ENCODE measurements around the gene CUL4A.
A peak's percentile ranks its signal among the peaks of the same experiment; 100 is the strongest.
"Not testable (repeated sequence)": the region's sequence is repeated elsewhere in the genome, so short reads cannot be mapped to it uniquely, and the experiment has no call there.

The CUL4A gene

DNA sequence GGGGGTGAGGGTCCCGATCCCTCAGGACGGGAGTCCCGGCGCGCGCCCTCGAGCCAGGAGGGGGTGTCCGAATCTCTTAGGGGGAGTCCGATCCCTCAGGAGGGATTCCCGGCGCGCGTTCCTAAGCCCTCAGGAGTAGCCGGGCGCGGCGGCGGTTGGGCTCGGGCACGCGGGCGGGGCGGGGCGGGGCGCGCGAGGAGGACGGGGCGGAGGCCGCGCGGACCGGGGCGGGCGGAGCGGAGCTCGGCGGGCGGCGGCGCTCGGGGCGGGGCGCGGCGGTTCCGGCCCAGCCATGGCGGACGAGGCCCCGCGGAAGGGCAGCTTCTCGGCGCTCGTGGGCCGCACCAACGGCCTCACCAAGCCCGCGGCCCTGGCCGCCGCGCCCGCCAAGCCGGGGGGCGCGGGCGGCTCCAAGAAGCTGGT lies at the start of gene CUL4A:
Gene CUL4A, plus strand, starts transcription at position 278 of the 423 bp plus-strand sequence. Its CDS starts 15 bp downstream, at position 293.
- H3K36me3 Mint-ChIP-seq, result peaks cover 12% of the 10 kb centered on the region
- H3K9me3 Mint-ChIP-seq (ENCODE audit: low read depth), result no peaks in the 10 kb centered on the region
- H3K4me1 Mint-ChIP-seq (ENCODE audit: low read depth), result peaks cover 54% of the 10 kb centered on the region
- peak within 1 kb of the TSS; percentile 91 for H3K27ac Mint-ChIP-seq
- peak within 1 kb of the TSS; percentile 96 for H3K4me3 Mint-ChIP-seq
- H3K27me3 Mint-ChIP-seq, result no peaks in the 10 kb centered on the region

DNA sequence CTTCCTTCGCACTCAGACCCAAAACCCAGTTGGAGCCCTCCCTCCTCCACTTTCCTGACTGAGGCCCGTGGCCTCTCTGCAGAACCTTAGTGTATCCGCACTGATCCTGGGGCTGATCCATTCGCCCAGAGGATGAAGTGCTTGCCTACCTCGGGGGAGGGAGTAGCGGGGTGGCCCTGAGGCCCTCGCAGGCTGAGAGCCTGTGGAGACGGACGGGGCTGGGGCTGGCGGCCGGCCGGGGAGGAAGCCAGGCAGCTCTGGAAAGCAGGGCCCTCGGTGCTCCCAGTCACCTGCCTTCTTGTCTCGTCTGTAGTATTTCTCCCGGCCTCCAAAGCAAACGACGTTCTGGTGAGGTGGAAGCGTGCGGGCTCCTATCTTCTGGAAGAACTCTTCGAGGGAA lies 49.7 kb upstream of the CUL4A start:
- Mint-ChIP-seq H3K4me3 (no peak overlapping the region), H3K4me1 (ENCODE audit: low read depth) (peaks cover 21% of the 10 kb centered on the region), H3K27me3 (no peaks in the 10 kb centered on the region), H3K9me3 (ENCODE audit: low read depth) (peaks cover 7% of the 10 kb centered on the region), H3K27ac (no peak overlapping the region), H3K36me3 (peaks cover 3% of the 10 kb centered on the region)

DNA sequence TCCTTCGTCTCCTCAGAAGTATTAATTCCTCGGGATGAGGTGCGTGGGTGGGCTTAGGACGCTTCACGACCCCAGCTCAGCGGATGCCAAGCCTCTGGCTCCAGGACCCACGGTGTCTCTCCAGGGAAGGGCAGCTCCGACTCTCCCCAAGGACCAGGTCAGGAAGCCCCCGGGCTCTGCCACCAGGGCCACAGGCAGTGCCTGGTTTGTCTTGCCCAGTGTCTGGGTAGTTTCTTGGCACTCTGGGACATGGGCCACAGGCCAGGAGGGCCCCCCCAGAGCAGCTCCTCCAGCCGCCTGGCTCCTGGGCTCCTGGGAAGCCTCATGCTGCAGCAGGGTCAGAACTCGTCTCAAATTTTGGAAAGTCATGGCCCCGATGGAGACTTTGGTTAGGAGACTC lies 48.4 kb upstream of the CUL4A start:
- peaks cover under 1% of the 10 kb centered on the region for H3K9me3 Mint-ChIP-seq (ENCODE audit: low read depth)
- peaks cover 25% of the 10 kb centered on the region for H3K4me1 Mint-ChIP-seq (ENCODE audit: low read depth)
- peak overlapping the region; percentile 16 for H3K27ac Mint-ChIP-seq
- no peaks in the 10 kb centered on the region for H3K36me3 Mint-ChIP-seq
- H3K4me3 Mint-ChIP-seq, result peak overlapping the region; percentile 56
- H3K27me3 Mint-ChIP-seq, result no peaks in the 10 kb centered on the region

DNA sequence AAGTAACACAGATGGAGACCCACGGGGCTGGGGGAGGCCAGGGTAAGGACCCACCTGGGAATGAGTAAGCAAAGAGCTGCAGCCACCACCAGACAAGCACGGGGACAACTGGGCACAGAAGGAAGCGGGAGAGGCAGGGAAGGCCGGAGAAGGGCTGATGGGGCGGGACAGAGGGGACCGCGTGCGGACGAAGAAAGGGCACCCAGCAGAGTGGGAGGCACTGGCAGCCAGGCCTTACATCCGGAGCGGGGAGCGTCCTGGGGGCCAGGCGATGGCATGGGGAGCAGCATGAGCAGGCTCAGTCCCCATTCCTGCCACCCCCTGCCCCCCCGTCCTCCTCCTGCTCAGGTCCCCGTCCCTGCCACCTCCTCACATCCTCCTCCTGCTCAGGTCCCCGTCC lies 48.0 kb upstream of the CUL4A start:
- peaks cover 29% of the 10 kb centered on the region for H3K4me1 Mint-ChIP-seq (ENCODE audit: low read depth)
- peak overlapping the region; percentile 56 for H3K4me3 Mint-ChIP-seq
- H3K27me3 Mint-ChIP-seq, result no peaks in the 10 kb centered on the region
- H3K9me3 Mint-ChIP-seq (ENCODE audit: low read depth), result no peaks in the 10 kb centered on the region
- H3K27ac Mint-ChIP-seq, result peak overlapping the region; percentile 16
- H3K36me3 Mint-ChIP-seq, result no peaks in the 10 kb centered on the region

DNA sequence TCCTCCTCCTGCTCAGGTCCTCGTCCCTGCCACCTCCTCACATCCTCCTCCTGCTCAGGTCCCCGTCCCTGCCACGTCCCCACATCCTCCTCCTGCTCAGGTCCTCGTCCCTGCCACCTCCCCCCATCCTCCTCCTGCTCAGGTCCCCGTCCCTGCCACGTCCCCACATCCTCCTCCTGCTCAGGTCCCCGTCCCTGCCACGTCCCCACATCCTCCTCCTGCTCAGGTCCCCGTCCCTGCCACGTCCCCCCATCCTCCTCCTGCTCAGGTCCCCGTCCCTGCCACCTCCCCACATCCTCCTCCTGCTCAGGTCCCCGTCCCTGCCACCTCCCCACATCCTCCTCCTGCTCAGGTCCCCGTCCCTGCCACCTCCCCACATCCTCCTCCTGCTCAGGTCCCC lies 47.4 kb upstream of the CUL4A start:
- H3K27me3 Mint-ChIP-seq; H3K9me3 Mint-ChIP-seq (ENCODE audit: low read depth); H3K36me3 Mint-ChIP-seq; H3K4me3 Mint-ChIP-seq; H3K27ac Mint-ChIP-seq: not testable (repeated sequence)
- peaks cover 29% of the 10 kb centered on the region for H3K4me1 Mint-ChIP-seq (ENCODE audit: low read depth)

DNA sequence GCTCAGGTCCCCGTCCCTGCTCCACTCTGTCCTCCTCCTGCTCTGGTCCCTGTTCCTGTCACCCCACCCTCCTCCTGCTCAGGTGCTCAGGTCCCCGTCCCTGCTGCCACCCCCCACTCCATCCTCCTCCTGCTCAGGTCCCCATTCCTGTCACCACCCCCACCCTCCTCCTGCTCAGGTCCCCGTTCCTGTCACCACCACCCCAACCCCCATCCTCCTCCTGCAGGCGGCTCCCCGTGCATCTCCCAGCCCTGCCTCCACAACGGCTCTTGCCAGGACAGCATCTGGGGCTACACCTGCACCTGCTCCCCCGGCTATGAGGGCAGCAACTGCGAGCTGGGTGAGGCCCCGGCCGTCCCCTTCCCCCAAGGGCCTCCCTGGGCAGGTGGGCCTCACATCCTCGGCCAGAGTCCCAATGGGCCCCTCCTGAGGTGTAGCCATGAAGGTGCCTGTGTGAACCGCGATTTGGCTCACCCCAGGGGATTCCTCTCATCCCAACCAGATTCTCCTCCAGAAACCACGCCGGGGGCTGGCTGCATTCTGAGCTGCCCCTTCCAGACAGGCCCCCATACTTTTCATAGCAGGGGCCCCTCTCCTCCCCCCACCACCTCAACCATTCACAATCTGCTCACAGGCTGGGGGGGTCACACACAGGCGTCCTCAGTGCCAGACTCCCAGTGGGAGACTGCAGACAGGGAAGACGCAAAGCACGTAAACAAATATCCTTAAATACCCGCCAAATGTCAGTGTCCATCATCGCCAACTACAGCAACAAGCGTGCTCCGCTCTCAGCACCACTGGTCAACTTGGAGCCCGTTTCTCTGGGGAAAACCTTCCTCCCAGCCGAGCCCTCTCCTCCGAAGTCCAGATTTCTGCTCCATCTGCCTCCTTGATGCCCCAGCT lies 46.4 kb upstream of the CUL4A start:
- peak overlapping the region; percentile 16 for H3K27ac Mint-ChIP-seq
- H3K4me3 Mint-ChIP-seq, result peak overlapping the region; percentile 35
- H3K36me3 Mint-ChIP-seq, result peaks cover 4% of the 10 kb centered on the region
- H3K4me1 Mint-ChIP-seq (ENCODE audit: low read depth), result peaks cover 29% of the 10 kb centered on the region
- no peaks in the 10 kb centered on the region for H3K27me3 Mint-ChIP-seq
- no peaks in the 10 kb centered on the region for H3K9me3 Mint-ChIP-seq (ENCODE audit: low read depth)

DNA sequence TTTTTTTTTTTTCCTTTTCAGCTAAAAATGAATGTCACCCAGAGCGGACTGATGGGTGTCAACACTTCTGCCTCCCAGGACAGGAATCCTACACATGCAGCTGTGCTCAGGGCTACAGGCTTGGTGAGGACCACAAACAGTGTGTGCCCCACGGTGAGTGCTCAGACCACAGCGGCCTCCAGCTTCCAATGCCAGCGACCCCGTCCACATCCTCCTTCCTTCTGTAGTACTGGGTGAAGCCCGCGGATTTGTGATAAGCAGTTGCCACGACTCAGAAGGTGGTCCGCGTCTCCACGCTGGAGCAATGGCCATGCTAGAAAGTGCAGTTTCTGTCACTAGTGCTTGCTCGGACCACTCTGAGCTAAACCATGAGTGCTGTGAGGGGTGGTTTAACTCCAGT lies 44.9 kb upstream of the CUL4A start:
- Mint-ChIP-seq H3K27me3 (no peaks in the 10 kb centered on the region), H3K36me3 (peaks cover 9% of the 10 kb centered on the region), H3K4me1 (ENCODE audit: low read depth) (peaks cover 29% of the 10 kb centered on the region), H3K9me3 (ENCODE audit: low read depth) (no peaks in the 10 kb centered on the region), H3K4me3 (no peak overlapping the region), H3K27ac (no peak overlapping the region)

DNA sequence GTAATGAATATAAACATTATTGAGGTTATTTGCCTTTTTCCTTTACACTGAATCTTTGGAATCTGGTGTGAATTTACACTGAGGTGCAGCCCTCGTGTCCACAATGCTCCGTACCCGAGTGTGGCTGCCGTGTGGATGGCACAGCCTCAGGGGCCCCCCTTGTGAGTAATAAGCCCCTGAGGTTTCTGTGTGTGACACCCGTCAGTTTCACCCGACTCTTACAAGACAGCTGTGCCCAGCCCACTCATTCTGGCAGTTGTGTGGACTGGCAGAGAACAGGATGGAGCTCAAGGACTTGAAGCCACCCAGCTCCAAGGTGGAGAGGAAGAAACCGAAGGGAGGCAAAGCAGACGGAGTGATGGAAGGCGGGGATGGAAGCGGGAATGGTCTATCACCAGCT lies 43.1 kb upstream of the CUL4A start:
- H3K27me3 Mint-ChIP-seq, result no peaks in the 10 kb centered on the region
- no peak overlapping the region for H3K4me3 Mint-ChIP-seq
- peak overlapping the region; percentile 19 for H3K27ac Mint-ChIP-seq
- peaks cover 21% of the 10 kb centered on the region for H3K4me1 Mint-ChIP-seq (ENCODE audit: low read depth)
- H3K9me3 Mint-ChIP-seq (ENCODE audit: low read depth), result no peaks in the 10 kb centered on the region
- peaks cover 11% of the 10 kb centered on the region for H3K36me3 Mint-ChIP-seq

DNA sequence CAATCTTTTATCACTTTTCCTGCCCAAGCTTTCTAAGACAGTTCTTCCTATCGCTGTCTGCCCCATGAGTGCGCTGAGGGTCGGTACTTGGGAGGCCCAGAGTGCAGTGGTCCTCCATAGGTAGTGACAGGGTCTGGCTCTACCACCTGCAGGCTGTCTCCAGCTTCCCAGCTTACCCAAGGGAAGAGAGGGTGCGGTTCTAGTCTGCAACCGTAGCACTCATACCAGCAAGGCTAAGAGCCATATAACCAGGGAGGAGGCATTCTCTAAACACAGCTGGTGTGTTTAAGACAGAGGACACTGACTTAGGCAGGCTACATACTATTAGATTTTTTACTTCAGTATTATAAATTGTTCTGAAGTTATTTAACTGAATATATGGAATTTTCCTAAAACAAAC lies 42.7 kb upstream of the CUL4A start:
- Mint-ChIP-seq H3K27me3 (no peaks in the 10 kb centered on the region), H3K36me3 (peaks cover 11% of the 10 kb centered on the region), H3K4me1 (ENCODE audit: low read depth) (peaks cover 20% of the 10 kb centered on the region), H3K27ac (no peak overlapping the region), H3K9me3 (ENCODE audit: low read depth) (no peaks in the 10 kb centered on the region), H3K4me3 (no peak overlapping the region)

DNA sequence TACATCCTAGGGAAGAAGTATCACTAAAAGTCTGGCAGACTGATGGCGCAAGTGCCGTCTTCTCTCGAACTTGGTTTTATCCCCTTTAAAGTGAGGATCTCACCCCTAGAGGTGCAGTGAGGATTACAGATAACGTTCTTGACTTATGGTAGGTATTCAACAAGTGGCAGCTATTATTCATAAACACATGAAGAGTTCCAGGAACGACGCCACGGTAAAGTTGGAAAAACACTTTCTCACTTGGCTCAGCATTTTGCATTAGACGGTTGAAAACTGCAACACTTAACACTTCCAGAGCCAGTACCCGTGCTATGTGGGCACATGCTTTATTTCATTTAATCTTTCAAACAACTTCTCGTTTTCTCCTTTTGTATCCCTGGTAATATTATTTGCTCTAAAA lies 42.3 kb upstream of the CUL4A start:
- Mint-ChIP-seq H3K36me3 (peaks cover 11% of the 10 kb centered on the region), H3K4me3 (no peak overlapping the region), H3K9me3 (ENCODE audit: low read depth) (no peaks in the 10 kb centered on the region), H3K27me3 (no peaks in the 10 kb centered on the region), H3K27ac (no peak overlapping the region), H3K4me1 (ENCODE audit: low read depth) (peaks cover 20% of the 10 kb centered on the region)

DNA sequence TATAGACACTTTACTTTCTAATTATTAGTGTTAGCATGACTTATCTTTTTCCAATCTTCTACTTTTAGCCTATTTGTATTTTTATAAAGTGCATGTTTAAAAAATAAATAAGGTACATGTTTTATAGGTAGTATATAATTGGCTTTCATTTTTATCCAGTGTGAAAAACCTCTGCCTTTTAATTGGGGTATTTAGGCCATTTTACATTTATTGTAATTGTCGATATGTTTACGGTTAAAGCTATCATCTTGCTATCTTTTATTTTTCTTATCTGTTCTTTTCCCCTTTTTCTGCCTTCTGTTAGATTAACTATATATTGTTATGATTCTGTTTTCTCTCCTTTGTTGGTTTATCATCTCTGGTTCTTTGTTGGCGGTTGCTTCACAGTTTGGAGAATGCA lies 41.8 kb upstream of the CUL4A start:
- Mint-ChIP-seq H3K4me3 (no peak overlapping the region), H3K27ac (no peak overlapping the region), H3K27me3 (no peaks in the 10 kb centered on the region), H3K4me1 (ENCODE audit: low read depth) (peaks cover 20% of the 10 kb centered on the region), H3K36me3 (peaks cover 11% of the 10 kb centered on the region), H3K9me3 (ENCODE audit: low read depth) (no peaks in the 10 kb centered on the region)

DNA sequence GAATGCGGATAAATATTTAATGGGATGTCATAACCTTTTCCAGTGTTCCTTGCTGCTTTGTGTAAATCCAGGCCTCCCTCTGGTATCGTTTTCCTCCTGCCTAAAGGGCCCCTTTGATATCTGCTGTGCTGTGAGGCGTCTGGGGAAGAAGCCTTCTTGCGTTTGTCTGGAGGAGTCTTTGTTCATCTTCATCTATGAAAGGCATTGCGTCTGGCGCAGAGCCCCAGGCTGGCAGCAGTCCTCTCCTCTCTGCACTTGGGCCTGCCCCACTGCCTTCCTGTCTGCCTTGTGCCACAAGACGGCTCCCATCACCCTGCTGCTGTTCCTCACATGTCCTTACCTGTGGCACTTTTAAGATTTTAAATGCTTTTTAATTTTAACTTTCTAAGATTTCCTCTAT lies 41.2 kb upstream of the CUL4A start:
- no peaks in the 10 kb centered on the region for H3K27me3 Mint-ChIP-seq
- no peaks in the 10 kb centered on the region for H3K9me3 Mint-ChIP-seq (ENCODE audit: low read depth)
- peaks cover 11% of the 10 kb centered on the region for H3K36me3 Mint-ChIP-seq
- H3K4me3 Mint-ChIP-seq, result no peak overlapping the region
- H3K4me1 Mint-ChIP-seq (ENCODE audit: low read depth), result peaks cover 22% of the 10 kb centered on the region
- no peak overlapping the region for H3K27ac Mint-ChIP-seq

DNA sequence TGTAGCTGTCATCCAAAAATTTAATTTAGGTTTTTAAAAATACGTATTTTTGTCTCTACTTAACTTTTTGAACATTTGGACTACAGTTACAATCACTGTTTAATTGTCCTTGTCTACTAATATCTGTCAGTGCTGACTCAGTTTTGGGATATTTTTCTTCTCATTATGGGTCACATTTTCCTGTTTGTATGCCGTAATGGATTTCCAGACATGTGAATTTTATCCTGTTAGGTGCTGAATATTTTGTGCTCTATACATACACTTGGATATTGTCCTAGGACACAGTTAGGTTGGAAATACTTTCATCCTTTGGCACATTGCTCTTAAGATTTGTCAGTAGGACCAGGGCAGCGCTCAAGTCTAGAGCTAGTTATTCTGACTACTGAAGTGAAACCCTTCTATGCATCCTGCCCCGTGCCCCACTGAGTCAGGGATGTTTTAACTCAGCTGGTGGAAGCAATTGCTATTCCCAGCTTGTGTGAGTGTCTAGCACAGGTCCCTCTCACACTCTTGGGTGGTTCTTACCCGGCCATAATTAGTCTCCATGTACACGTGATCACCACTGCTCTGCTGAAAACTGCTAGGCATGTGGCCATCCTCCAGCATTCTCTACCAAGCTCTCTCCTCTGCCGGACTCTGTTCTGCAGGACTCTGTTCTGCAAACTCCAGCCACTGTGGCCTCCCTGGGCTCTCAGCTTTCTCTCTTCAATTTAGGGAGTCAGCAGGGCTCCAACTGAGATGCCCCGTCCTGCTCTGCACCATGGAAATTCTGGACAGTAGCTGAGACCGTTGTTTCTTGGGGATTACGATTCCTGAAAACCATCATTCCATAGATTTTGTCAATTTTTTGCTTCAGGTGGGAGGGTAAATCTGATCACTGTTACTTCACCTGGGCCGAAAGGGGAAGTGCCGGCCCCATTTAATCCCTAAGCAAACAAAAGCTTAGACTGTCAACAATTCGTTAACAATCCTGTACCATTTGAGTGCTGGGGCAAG lies 39.8 kb upstream of the CUL4A start:
- Mint-ChIP-seq H3K4me3 (no peak overlapping the region), H3K27ac (no peak overlapping the region), H3K9me3 (ENCODE audit: low read depth) (no peaks in the 10 kb centered on the region), H3K27me3 (no peaks in the 10 kb centered on the region), H3K4me1 (ENCODE audit: low read depth) (peaks cover 18% of the 10 kb centered on the region), H3K36me3 (peaks cover 15% of the 10 kb centered on the region)

DNA sequence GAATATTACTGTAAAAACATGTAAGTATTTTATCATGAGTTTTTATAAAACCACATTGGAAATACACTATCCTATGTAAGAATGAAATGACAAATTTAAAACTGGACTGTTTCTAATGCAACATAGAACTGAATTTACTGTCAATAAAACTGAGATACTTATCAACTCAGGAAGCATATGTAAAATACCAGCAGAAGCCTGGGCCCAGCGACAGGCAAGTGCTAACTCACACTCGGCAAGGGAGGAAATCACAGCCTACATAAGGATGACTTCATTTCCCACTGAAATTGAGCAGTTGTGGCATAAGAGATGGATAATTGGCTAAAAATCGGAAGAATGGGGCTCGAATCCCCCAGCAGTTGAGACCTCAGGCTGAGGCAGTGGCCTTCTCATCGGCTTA lies 38.9 kb upstream of the CUL4A start:
- H3K4me1 Mint-ChIP-seq (ENCODE audit: low read depth), result peaks cover 14% of the 10 kb centered on the region
- H3K27ac Mint-ChIP-seq, result no peak overlapping the region
- H3K36me3 Mint-ChIP-seq, result peaks cover 19% of the 10 kb centered on the region

More for the DNA sequence above, 38.9 kb upstream of the CUL4A start:
- no peaks in the 10 kb centered on the region for H3K27me3 Mint-ChIP-seq
- H3K4me3 Mint-ChIP-seq, result peak overlapping the region; percentile 50
- H3K9me3 Mint-ChIP-seq (ENCODE audit: low read depth), result no peaks in the 10 kb centered on the region
